Caco-2 (cell line): ENCODE data around the gene KHDRBS1. TPM values are rescaled to one million over a fixed set of nuclear protein-coding genes. Genes with fewer than 3 reads are reported as not detected.
"Not testable (repeated sequence)": the region's sequence is repeated elsewhere in the genome, so short reads cannot be mapped to it uniquely, and the experiment has no call there.

Experiments used
- BruUV-seq: library from RNA; stranded (reverse); fragments of 400-500 nt; replicated peaks from 2 replicates; lab custom pipeline; 2021; lab: Mats Ljungman, UMichigan
- CTCF ChIA-PET: fragments of 300-600 bp; sonication (Branson Sonifier 250); formaldehyde crosslinking; loops from one replicate; lab custom pipeline; 2022; ENCODE audit warnings: antibody characterized with exemption; lab: Charles Lee
- POLR2A ChIA-PET: fragments of 300-600 bp; sonication (Branson Sonifier 250); formaldehyde crosslinking; loops from one replicate; lab custom pipeline; 2022; ENCODE audit warnings: antibody characterized with exemption; lab: Charles Lee
- DNase-seq, 2 experiments: peaks; one replicate each; pipeline versions ENCODE4 v3.0.0 to v3.0.0-alpha.2; 2020 to 2022
- H3K27me3 ChIP-seq: replicated peaks from 2 replicates; pipeline ENCODE4 v1.6.0; 2011; ENCODE audit warnings: low read length; ENCODE audit not compliant: control insufficient read depth, insufficient read depth
- H3K36me3 ChIP-seq: 2 replicates; pipeline ENCODE4 v1.5.1; 2011; ENCODE audit warnings: low read length; ENCODE audit not compliant: control insufficient read depth, insufficient read depth
- H3K4me1 ChIP-seq: fragments of 250-450 bp; sonication (Bioruptor Pico); 2 replicates; pipeline ENCODE4 v1.5.1; 2020; ENCODE audit warnings: mild to moderate bottlenecking
- H3K4me3 ChIP-seq: 2 replicates; pipeline ENCODE4 v1.5.1; 2011; ENCODE audit warnings: low read depth, mild to moderate bottlenecking, control low read depth, low read length
- H3K9me3 ChIP-seq: fragments of 250-450 bp; sonication (Bioruptor Pico); 2 replicates; pipeline ENCODE4 v1.5.1; 2020; ENCODE audit warnings: mild to moderate bottlenecking, moderate library complexity
- H3K27ac Mint-ChIP-seq: one replicate; pipeline ENCODE4 v1.8.0; 2022; ENCODE audit warnings: mixed read lengths; ENCODE audit not compliant: unreplicated experiment
- H3K27me3 Mint-ChIP-seq: one replicate; pipeline ENCODE4 v1.8.0; 2022; ENCODE audit warnings: mixed read lengths; ENCODE audit not compliant: insufficient read depth, unreplicated experiment
- H3K36me3 Mint-ChIP-seq: one replicate; pipeline ENCODE4 v1.8.0; 2022; ENCODE audit warnings: mild to moderate bottlenecking, mixed read lengths; ENCODE audit not compliant: insufficient read depth, unreplicated experiment
- H3K4me1 Mint-ChIP-seq: one replicate; pipeline ENCODE4 v1.8.0; 2022; ENCODE audit warnings: low read depth, mixed read lengths; ENCODE audit not compliant: unreplicated experiment
- H3K4me3 Mint-ChIP-seq: one replicate; pipeline ENCODE4 v1.8.0; 2022; ENCODE audit warnings: mild to moderate bottlenecking, moderate library complexity, mixed read lengths; ENCODE audit not compliant: unreplicated experiment
- H3K9me3 Mint-ChIP-seq: one replicate; pipeline ENCODE4 v1.8.0; 2022; ENCODE audit warnings: mixed read lengths; ENCODE audit not compliant: unreplicated experiment
- CTCF ChIP-seq, 2 experiments: fragments of 200-600 bp in 1 of 2; IDR thresholded peaks; 1 replicate in 1 of 2; 2 replicates in 1 of 2; pipeline versions ENCODE4 v1.5.1 to v1.8.0; 2011 to 2022; ENCODE audit warnings: antibody characterized with exemption in 1 of 2, control low read depth in 1 of 2, inconsistent platforms in 1 of 2, low read depth in 1 of 2, low read length in 1 of 2, mild to moderate bottlenecking in 1 of 2, moderate library complexity in 1 of 2; ENCODE audit not compliant: insufficient read depth in 1 of 2, severe bottlenecking in 1 of 2, unreplicated experiment in 1 of 2
- intact Hi-C: fragments of 100-400 bp; cut with micrococcal nuclease; formaldehyde crosslinking; loops from one replicate; pipeline ENCODE4 v1.10.0; 2022; ENCODE audit not compliant: unreplicated experiment
- total RNA-seq: library from RNA; stranded (reverse); gene quantifications from 2 replicates; pipeline ENCODE4 v1.2.3, GENCODE V29; 2022

Gene KHDRBS1
- total RNA-seq, 1 experiment from 2014 or later, result 137 TPM

- Histone ChIP-seq H3K4me1 (no peaks in the 10 kb centered on the region), H3K9me3 (no peaks in the 10 kb centered on the region), H3K27me3 (no peaks in the 10 kb centered on the region), H3K36me3 (no peaks in the 10 kb centered on the region), H3K4me3 (no peak overlapping the region)
- Mint-ChIP-seq H3K36me3 (peaks cover 6% of the 10 kb centered on the region), H3K27ac (no peak overlapping the region), H3K9me3 (no peaks in the 10 kb centered on the region), H3K4me3 (no peak overlapping the region), H3K27me3 (no peaks in the 10 kb centered on the region), H3K4me1 (peaks cover 7% of the 10 kb centered on the region)
- BruUV-seq, result no TSS peak
- POLR2A ChIA-PET, result no interaction called here
- CTCF ChIA-PET, result no interaction called here
- intact Hi-C loops, result no loop called here
- DNase-seq, result no peak
- TF ChIP-seq CTCF (IDR thresholded peaks at IDR 0.05; ENCODE audit: insufficient read depth in 1 of 2, low read depth in 1 of 2, low read length in 1 of 2, severe bottlenecking in 1 of 2, unreplicated experiment in 1 of 2), result no peak
Observed at GRCh38 chr1:32077451-32077850, 63.8 kb downstream of the KHDRBS1 start.

GRCh38 chr1:32082022-32082421, 68.4 kb downstream of the KHDRBS1 start:
- Mint-ChIP-seq H3K9me3 (no peaks in the 10 kb centered on the region), H3K27ac (no peak overlapping the region), H3K36me3 (peaks cover 6% of the 10 kb centered on the region), H3K27me3 (no peaks in the 10 kb centered on the region), H3K4me1 (no peaks in the 10 kb centered on the region), H3K4me3 (no peak overlapping the region)
- TF ChIP-seq CTCF (IDR thresholded peaks at IDR 0.05; ENCODE audit: insufficient read depth in 1 of 2, low read depth in 1 of 2, low read length in 1 of 2, severe bottlenecking in 1 of 2, unreplicated experiment in 1 of 2), result no peak
- no peak for DNase-seq
- no peaks in the 10 kb centered on the region for H3K9me3 ChIP-seq
- BruUV-seq, result no TSS peak
- no peaks in the 10 kb centered on the region for H3K36me3 ChIP-seq
- intact Hi-C loops, result no loop called here
- ChIA-PET POLR2A (no interaction called here), CTCF (no interaction called here)
- H3K4me1 ChIP-seq, result no peaks in the 10 kb centered on the region
- H3K4me3 ChIP-seq, result no peak overlapping the region
- H3K27me3 ChIP-seq, result no peaks in the 10 kb centered on the region

DNA sequence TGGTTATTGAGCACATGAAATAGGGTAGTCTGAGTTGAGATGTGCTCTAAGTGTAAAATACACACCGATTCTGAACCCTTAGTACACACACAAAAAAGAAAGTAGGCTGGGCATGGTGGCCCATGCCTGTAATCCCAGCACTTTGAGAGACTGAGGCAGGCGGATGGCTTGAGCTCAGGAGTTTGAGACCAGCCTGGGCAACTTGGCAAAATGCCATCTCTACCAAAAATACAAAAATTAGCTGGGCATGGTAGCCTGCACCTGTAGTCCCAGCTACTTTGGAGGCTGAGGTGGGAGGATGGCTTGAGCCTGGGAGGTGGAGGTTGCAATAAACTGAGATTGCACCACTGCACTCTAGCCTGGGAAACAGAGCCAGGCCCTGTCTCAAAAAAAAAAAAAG, 72.7 kb downstream of the KHDRBS1 start:
- H3K4me1 Mint-ChIP-seq, CTCF ChIA-PET, POLR2A ChIA-PET, H3K27me3 Mint-ChIP-seq, intact Hi-C loops, H3K4me3 ChIP-seq, H3K9me3 Mint-ChIP-seq, DNase-seq, H3K4me1 ChIP-seq, H3K27me3 ChIP-seq, BruUV-seq, H3K36me3 Mint-ChIP-seq, H3K4me3 Mint-ChIP-seq, H3K27ac Mint-ChIP-seq, H3K36me3 ChIP-seq, H3K9me3 ChIP-seq: not testable (repeated sequence)

DNA sequence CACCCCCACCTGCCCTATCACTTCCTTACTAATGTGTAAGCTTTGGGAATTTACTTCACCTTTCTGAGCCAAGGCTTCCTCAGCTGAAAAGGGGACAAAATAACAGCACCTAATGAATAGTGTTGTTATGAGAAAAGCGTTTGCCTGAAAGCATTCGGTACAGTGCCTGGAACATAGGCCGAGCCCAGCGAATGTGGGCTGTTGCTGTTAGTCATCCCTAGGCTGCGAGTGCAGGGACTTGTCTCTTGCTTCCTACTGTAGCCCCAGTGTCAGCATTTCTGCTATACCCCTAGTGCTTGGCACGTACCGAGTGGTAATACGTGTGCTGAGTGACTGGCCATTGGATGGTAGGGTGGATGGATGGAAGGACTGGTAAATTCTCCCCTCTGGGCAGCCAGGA, 77.5 kb downstream of the KHDRBS1 start:
- ChIA-PET CTCF (no interaction called here), POLR2A (no interaction called here)
- H3K36me3 ChIP-seq, result no peaks in the 10 kb centered on the region
- no peaks in the 10 kb centered on the region for H3K9me3 Mint-ChIP-seq
- no peaks in the 10 kb centered on the region for H3K4me1 Mint-ChIP-seq
- intact Hi-C loops, result no loop called here
- H3K9me3 ChIP-seq, result no peaks in the 10 kb centered on the region
- BruUV-seq, result no TSS peak
- no peak for DNase-seq
- TF ChIP-seq CTCF (IDR thresholded peaks at IDR 0.05; ENCODE audit: insufficient read depth in 1 of 2, low read depth in 1 of 2, low read length in 1 of 2, severe bottlenecking in 1 of 2, unreplicated experiment in 1 of 2), result no peak
- no peaks in the 10 kb centered on the region for H3K27me3 Mint-ChIP-seq
- no peak overlapping the region for H3K4me3 ChIP-seq
- H3K27me3 ChIP-seq, result no peaks in the 10 kb centered on the region
- no peak overlapping the region for H3K4me3 Mint-ChIP-seq
- H3K36me3 Mint-ChIP-seq, result no peaks in the 10 kb centered on the region
- no peaks in the 10 kb centered on the region for H3K4me1 ChIP-seq
- H3K27ac Mint-ChIP-seq, result no peak overlapping the region
